Esophagus muscularis mucosa (tissue), 4 donors: ENCODE data around the gene PAX3. TPM values are rescaled to one million over a fixed set of nuclear protein-coding genes. Genes with fewer than 3 reads are reported as not detected.

Source experiments
- DNase-seq: peaks from one replicate; pipeline ENCODE4 v3.0.0-alpha.2; 2017; ENCODE audit errors: extremely low spot score
- H3K27ac ChIP-seq, 4 donors: fragments of 200-600 bp; sonication (generic); replicated peaks in 1 of 4; 1 replicate in 3 of 4; 2 replicates in 1 of 4; pipeline ENCODE4 v1.5.1; 2016 to 2019; ENCODE audit warnings: mild to moderate bottlenecking in 1 of 4
- H3K27me3 ChIP-seq, 4 donors: fragments of 200-600 bp; sonication (generic); one replicate each; pipeline versions ENCODE4 v1.5.1 to v1.6.0; 2016 to 2019
- H3K36me3 ChIP-seq, 4 donors: fragments of 200-600 bp; sonication (generic); one replicate each; pipeline ENCODE4 v1.5.1; 2016 to 2019
- H3K4me1 ChIP-seq, 4 donors: fragments of 200-600 bp; sonication (generic); one replicate each; pipeline ENCODE4 v1.5.1; 2016 to 2019
- H3K4me3 ChIP-seq, 4 donors: fragments of 200-600 bp; sonication (generic); 1 replicate in 2 of 4; 2 replicates in 2 of 4; pipeline ENCODE4 v1.5.1; 2016 to 2019; ENCODE audit warnings: mild to moderate bottlenecking in 4 of 4, moderate library complexity in 1 of 4
- H3K9me3 ChIP-seq, 4 donors: fragments of 200-600 bp; sonication (generic); 1 replicate in 3 of 4; 2 replicates in 1 of 4; pipeline ENCODE4 v1.5.1; 2016 to 2019
- CTCF ChIP-seq, 3 experiments: fragments of 200-600 bp in 2 of 3; fragments of 450-650 bp in 1 of 3; sonication (generic) in 2 of 3; IDR thresholded peaks; one replicate each; pipeline ENCODE4 v1.5.1; 2017 to 2019; ENCODE audit warnings: antibody characterized with exemption in 3 of 3, mild to moderate bottlenecking in 2 of 3, moderate library complexity in 1 of 3
- EP300 ChIP-seq: sonication (generic); formaldehyde crosslinking; IDR thresholded peaks from one replicate; pipeline ENCODE4 v1.6.1; 2017; ENCODE audit warnings: antibody characterized with exemption
- POLR2A ChIP-seq: fragments of 450-650 bp; IDR thresholded peaks from one replicate; pipeline ENCODE4 v1.6.1; 2017; ENCODE audit warnings: antibody characterized with exemption, moderate library complexity, mild to moderate bottlenecking, low read depth
- POLR2AphosphoS5 ChIP-seq, 2 donors: sonication (generic); formaldehyde crosslinking; IDR thresholded peaks; one replicate each; pipeline ENCODE4 v1.6.1; 2017; ENCODE audit warnings: antibody characterized with exemption in 2 of 2
- WGBS: methylation state at CpG from one replicate; pipeline ENCODE4 v1.1.5; 2018; 5-methylcytosine and 5-hydroxymethylcytosine counted together
- intact Hi-C: fragments of 100-400 bp; cut with DNase I; formaldehyde crosslinking; loops from one replicate; pipeline ENCODE4 v1.15.1; 2023
- total RNA-seq, 4 donors: library from RNA; depleted of rRNA; stranded (reverse); fragments of >200 nt; gene quantifications; one replicate each; pipeline versions ENCODE4 v1.1.0 to v1.2.1, GENCODE V29; 2016

PAX3 gene
- total RNA-seq, 4 donors from 2014 or later = not detected

GRCh38 chr2:222288590-222289277, 10.1 kb downstream of the PAX3 start:
- H3K27me3 ChIP-seq = peaks cover 0 to 98% (median 65%) of the 10 kb centered on the region in 4 donors
- DNase-seq = no peak
- intact Hi-C loops = no loop called here
- H3K36me3 ChIP-seq = no peaks in the 10 kb centered on the region
- peaks cover 0 to 13% (median 9%) of the 10 kb centered on the region in 4 donors for H3K4me1 ChIP-seq
- no peak overlapping the region for H3K4me3 ChIP-seq
- TF ChIP-seq POLR2AphosphoS5 (IDR thresholded peaks at IDR 0.05) (no peak), CTCF (IDR thresholded peaks at IDR 0.05) (no peak), EP300 (no peak), POLR2A (no peak)
- 13% methylated on average over 8 of the region's 8 CpGs for WGBS
- H3K27ac ChIP-seq = no peak overlapping the region
- no peaks in the 10 kb centered on the region for H3K9me3 ChIP-seq

GRCh38 chr2:222287862-222288479, 10.8 kb downstream of the PAX3 start:
- no peak overlapping the region for H3K4me3 ChIP-seq
- no peak overlapping the region for H3K27ac ChIP-seq
- TF ChIP-seq POLR2AphosphoS5 (IDR thresholded peaks at IDR 0.05) (no peak), POLR2A (no peak), CTCF (IDR thresholded peaks at IDR 0.05) (no peak), EP300 (no peak)
- DNase-seq = no peak
- H3K4me1 ChIP-seq = peaks cover 0 to 13% (median 9%) of the 10 kb centered on the region in 4 donors
- intact Hi-C loops = no loop called here
- peaks cover 0 to 98% (median 61%) of the 10 kb centered on the region in 4 donors for H3K27me3 ChIP-seq
- WGBS = 27% methylated on average over 4 of the region's 4 CpGs
- no peaks in the 10 kb centered on the region for H3K9me3 ChIP-seq
- H3K36me3 ChIP-seq = no peaks in the 10 kb centered on the region

GRCh38 chr2:222284466-222284865, 14.3 kb downstream of the PAX3 start:
- intact Hi-C loops = no loop called here
- 54% methylated on average over 3 of the region's 3 CpGs for WGBS
- no peak for DNase-seq

DNA sequence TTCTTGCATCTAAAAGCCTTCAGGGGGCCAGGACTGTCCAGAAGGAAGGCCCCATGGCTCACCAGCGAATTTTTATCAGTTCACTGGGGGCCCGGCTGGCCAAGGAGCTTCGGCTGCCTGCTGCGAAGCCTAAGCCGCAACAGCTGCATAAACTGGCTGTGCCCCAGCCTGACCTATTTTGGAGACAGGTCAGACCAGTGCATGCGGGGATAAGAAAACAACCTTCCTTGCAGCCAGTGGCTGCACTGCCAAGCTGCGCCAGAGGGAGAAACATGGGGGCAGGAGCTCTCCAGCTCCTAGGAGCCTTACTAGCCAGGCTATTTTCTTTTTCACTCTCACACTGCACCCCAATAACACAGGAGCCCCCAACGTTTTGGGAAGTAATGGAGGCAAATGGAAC, 15.2 kb downstream of the PAX3 start:
- DNase-seq = no peak
- Histone ChIP-seq H3K27me3 (peaks cover 0 to 80% (median 26%) of the 10 kb centered on the region in 4 donors), H3K4me1 (no peaks in the 10 kb centered on the region), H3K4me3 (no peak overlapping the region), H3K9me3 (no peaks in the 10 kb centered on the region), H3K36me3 (no peaks in the 10 kb centered on the region), H3K27ac (no peak overlapping the region)
- 11% methylated on average over 8 of the region's 8 CpGs for WGBS
- intact Hi-C loops = no loop called here
- TF ChIP-seq POLR2A (no peak), POLR2AphosphoS5 (IDR thresholded peaks at IDR 0.05) (no peak), CTCF (IDR thresholded peaks at IDR 0.05) (no peak), EP300 (no peak)

More at GRCh38 chr2:222284466-222284865, 14.3 kb downstream of the PAX3 start:
- TF ChIP-seq EP300 (no peak), POLR2AphosphoS5 (IDR thresholded peaks at IDR 0.05) (no peak), CTCF (IDR thresholded peaks at IDR 0.05) (no peak), POLR2A (no peak)
- Histone ChIP-seq H3K27me3 (peaks cover 0 to 82% (median 34%) of the 10 kb centered on the region in 4 donors), H3K4me3 (no peak overlapping the region), H3K27ac (no peak overlapping the region), H3K9me3 (no peaks in the 10 kb centered on the region), H3K36me3 (no peaks in the 10 kb centered on the region), H3K4me1 (no peaks in the 10 kb centered on the region)
